SH-SY5Y (cell line): ENCODE data around the gene FOXO1.

Experiments used
- GATA2 ChIP-seq: IDR thresholded peaks from 2 replicates; pipeline ENCODE4 v1.6.1; 2011; ENCODE audit warnings: mild to moderate bottlenecking, low read depth, low read length
- GATA3 ChIP-seq: IDR thresholded peaks from 2 replicates; pipeline ENCODE4 v1.6.1; 2011; ENCODE audit warnings: low read depth, mild to moderate bottlenecking, low read length, moderate library complexity

GRCh38 chr13:40609972-40610726, 56.3 kb downstream of the FOXO1 start:
- TF ChIP-seq GATA2, result no peak
- TF ChIP-seq GATA3, result no peak
